Activated CD8-positive, alpha-beta memory T cell treated with anti-CD3 and anti-CD28 coated beads, Interleukin-2, amount 10 ng/mL, durations not matched to agents 7 days and 5 days (primary cell): ENCODE data around the gene ACBD4. TPM values are rescaled to one million over a fixed set of nuclear protein-coding genes. Genes with fewer than 3 reads are reported as not detected.

Experiments
- ATAC-seq: fragments of 150-1000 bp; cut with Tn5 transposase; one replicate; pipeline ENCODE4 v1.10.0; 2021; ENCODE audit warnings: moderate library complexity
- CTCF ChIA-PET: fragments of 350-600 bp; sonication (Branson Sonifier 250); formaldehyde crosslinking; loops from one replicate; lab custom pipeline; 2021; ENCODE audit warnings: antibody characterized with exemption; lab: Charles Lee
- DNase-seq: peaks from one replicate; pipeline ENCODE4 v3.0.0-alpha.2; 2020
- H3K27ac Mint-ChIP-seq: one replicate; pipeline ENCODE4 v1.8.0; 2021; ENCODE audit warnings: mild to moderate bottlenecking, mixed read lengths
- H3K27me3 Mint-ChIP-seq: one replicate; pipeline ENCODE4 v1.8.0; 2021; ENCODE audit warnings: mixed read lengths
- H3K36me3 Mint-ChIP-seq: one replicate; pipeline ENCODE4 v1.8.0; 2021; ENCODE audit warnings: mild to moderate bottlenecking, mixed read lengths
- H3K4me1 Mint-ChIP-seq: one replicate; pipeline ENCODE4 v1.8.0; 2021; ENCODE audit warnings: mixed read lengths
- H3K4me3 Mint-ChIP-seq: one replicate; pipeline ENCODE4 v1.8.0; 2021; ENCODE audit warnings: mild to moderate bottlenecking, moderate library complexity, mixed read lengths
- H3K9me3 Mint-ChIP-seq: one replicate; pipeline ENCODE4 v1.8.0; 2022; ENCODE audit warnings: low read depth, mixed read lengths
- total RNA-seq, 2 experiments: library from RNA; stranded (reverse); gene quantifications; one replicate each; pipeline ENCODE4 v1.2.3, GENCODE V29; 2021

The ACBD4 gene
- total RNA-seq, 2 experiments from 2014 or later = 14.9 to 20.6 TPM

DNA sequence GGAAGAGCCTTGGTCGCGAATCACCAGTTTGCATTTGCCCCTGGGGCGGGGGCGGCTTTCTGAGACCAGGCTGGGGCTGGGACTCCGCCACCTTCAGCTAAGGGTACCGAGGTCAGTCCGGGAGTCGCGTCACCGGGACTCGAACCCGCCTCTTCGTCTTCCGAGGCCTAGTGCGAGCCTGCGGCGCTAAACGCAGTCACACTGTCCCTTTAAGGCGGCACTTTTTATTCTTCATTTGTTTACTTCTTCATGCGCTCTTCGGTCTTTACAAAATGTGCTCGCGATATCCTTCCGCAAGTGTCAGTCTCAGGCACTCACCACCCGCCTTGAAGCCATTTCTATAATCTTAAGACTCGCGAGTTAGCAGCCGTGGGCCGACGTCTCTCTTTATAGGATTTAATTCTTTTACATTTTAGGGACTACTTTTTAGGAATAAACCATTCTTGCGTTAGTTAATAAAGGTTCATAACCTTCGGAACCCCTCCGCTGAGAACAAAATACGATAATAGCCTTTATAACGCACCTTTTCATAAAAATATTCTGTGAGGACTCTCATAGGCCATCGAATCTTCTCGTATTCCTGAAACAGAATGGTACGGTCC lies 12.2 kb downstream of the ACBD4 start:
- peak overlapping the region; percentile 100 for H3K27ac Mint-ChIP-seq
- H3K27me3 Mint-ChIP-seq = peaks cover 2% of the 10 kb centered on the region
- H3K4me1 Mint-ChIP-seq = peaks cover 46% of the 10 kb centered on the region
- peak; percentile 86 for DNase-seq
- peaks cover 12% of the 10 kb centered on the region for H3K36me3 Mint-ChIP-seq
- peak overlapping the region; percentile 99 for H3K4me3 Mint-ChIP-seq
- ATAC-seq = peak; percentile 28
- H3K9me3 Mint-ChIP-seq = no peaks in the 10 kb centered on the region
- CTCF ChIA-PET = interaction anchor here (0.6 to 24.7 kb wide), 10 partner anchors 12 to 454 kb away, joined by 3 to 583 read pairs (median 57); partner anchors contain the start of genes ACBD4, FMNL1, HEXIM2 and PLCD3

DNA sequence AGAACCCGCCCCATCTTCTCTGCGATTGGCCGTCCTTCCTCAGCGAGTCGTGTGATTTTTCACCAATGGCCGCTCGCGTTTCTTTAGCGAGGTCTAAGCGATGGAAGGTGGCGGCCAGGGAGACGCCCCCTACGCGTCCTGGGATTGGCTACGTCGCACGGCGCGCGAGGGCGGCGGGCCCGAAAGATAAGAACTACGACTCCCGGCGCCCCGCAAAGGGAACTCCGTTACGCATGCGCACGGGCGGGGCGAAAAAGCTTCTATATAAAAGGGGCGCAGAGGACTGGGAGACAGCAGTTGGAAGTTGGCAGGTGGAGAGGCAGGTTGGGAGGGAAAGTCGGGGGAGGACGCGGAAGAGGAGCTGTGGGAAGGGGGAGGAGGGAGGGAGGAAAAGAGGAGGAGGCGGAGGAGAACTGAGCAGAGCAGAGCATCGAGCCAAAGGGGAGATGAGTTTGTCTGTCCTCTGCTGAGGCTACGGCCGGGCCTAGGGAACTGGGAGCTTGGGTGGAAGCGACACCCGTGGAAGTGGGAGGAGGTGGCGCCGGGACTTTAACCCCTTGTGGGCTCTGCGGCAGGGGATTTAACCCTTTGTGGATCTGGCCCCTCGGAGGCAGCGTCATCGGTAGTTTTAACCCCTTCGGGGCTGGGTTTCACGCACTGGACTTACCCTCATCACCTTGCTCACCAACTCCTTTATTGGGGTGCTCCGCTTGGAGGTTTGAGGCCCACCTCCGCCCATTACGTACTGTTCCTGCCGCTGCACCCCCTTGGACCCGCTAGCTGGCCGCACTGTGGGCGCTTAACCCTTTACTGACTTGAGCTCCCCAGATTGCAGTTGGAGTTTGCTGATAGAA lies 12.9 kb downstream of the ACBD4 start, which contains the start of gene HEXIM1:
Gene HEXIM1 (plus strand): TSS at position 293 of the 854 bp plus-strand sequence. CDS start 716 bp downstream, outside the sequence.
- CTCF ChIA-PET = interaction anchor here (0.6 to 24.7 kb wide), 21 partner anchors 13 to 372 kb away, joined by 3 to 583 read pairs (median 6); partner anchors contain the start of genes ACBD4, FMNL1, HEXIM2 and MAP3K14
- peaks cover 2% of the 10 kb centered on the region for H3K27me3 Mint-ChIP-seq
- H3K27ac Mint-ChIP-seq = peak within 1 kb of the TSS; percentile 100
- peak within 1 kb of the TSS; percentile 99 for H3K4me3 Mint-ChIP-seq
- ATAC-seq (peak; percentile 76), DNase-seq (peak; percentile 99)
- H3K36me3 Mint-ChIP-seq = peaks cover 12% of the 10 kb centered on the region
- H3K4me1 Mint-ChIP-seq = peaks cover 43% of the 10 kb centered on the region
- no peaks in the 10 kb centered on the region for H3K9me3 Mint-ChIP-seq

GRCh38 chr17:45149037-45149668 lies 13.7 kb downstream of the ACBD4 start:
- Mint-ChIP-seq H3K36me3 (peaks cover 12% of the 10 kb centered on the region), H3K4me3 (peak overlapping the region; percentile 99), H3K9me3 (no peaks in the 10 kb centered on the region), H3K27ac (peak overlapping the region; percentile 100), H3K4me1 (peaks cover 40% of the 10 kb centered on the region), H3K27me3 (peaks cover 2% of the 10 kb centered on the region)
- CTCF ChIA-PET = interaction anchor here (0.7 to 24.7 kb wide), 25 partner anchors 13 to 373 kb away, joined by 3 to 583 read pairs (median 6); partner anchors contain the start of genes ACBD4, FMNL1, HEXIM2 and MAP3K14
- DNase-seq = peak; percentile 91
- ATAC-seq = peak; percentile 38

DNA sequence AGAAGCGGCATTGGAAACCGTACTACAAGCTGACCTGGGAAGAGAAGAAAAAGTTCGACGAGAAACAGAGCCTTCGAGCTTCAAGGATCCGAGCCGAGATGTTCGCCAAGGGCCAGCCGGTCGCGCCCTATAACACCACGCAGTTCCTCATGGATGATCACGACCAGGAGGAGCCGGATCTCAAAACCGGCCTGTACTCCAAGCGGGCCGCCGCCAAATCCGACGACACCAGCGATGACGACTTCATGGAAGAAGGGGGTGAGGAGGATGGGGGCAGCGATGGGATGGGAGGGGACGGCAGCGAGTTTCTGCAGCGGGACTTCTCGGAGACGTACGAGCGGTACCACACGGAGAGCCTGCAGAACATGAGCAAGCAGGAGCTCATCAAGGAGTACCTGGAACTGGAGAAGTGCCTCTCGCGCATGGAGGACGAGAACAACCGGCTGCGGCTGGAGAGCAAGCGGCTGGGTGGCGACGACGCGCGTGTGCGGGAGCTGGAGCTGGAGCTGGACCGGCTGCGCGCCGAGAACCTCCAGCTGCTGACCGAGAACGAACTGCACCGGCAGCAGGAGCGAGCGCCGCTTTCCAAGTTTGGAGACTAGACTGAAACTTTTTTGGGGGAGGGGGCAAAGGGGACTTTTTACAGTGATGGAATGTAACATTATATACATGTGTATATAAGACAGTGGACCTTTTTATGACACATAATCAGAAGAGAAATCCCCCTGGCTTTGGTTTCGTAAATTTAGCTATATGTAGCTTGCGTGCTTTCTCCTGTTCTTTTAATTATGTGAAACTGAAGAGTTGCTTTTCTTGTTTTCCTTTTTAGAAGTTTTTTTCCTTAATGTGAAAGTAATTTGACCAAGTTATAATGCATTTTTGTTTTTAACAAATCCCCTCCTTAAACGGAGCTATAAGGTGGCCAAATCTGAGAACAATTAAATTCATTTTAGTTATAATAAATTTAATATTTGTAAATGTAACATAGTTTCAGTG lies 14.5 kb downstream of the ACBD4 start:
- CTCF ChIA-PET = interaction anchor here (0.9 to 24.7 kb wide), 24 partner anchors 12 to 374 kb away, joined by 3 to 583 read pairs (median 6); partner anchors contain the start of genes ACBD4, FMNL1, HEXIM2 and MAP3K14
- Mint-ChIP-seq H3K9me3 (no peaks in the 10 kb centered on the region), H3K4me1 (peaks cover 38% of the 10 kb centered on the region), H3K36me3 (peaks cover 12% of the 10 kb centered on the region), H3K27me3 (peaks cover 2% of the 10 kb centered on the region), H3K4me3 (peak overlapping the region; percentile 99), H3K27ac (peak overlapping the region; percentile 100)
- ATAC-seq (peak; percentile 1), DNase-seq (peak; percentile 68)

GRCh38 chr17:45150911-45151809 lies 15.7 kb downstream of the ACBD4 start:
- ATAC-seq = no peak
- Mint-ChIP-seq H3K27me3 (peaks cover 2% of the 10 kb centered on the region), H3K4me3 (peak overlapping the region; percentile 99), H3K36me3 (peaks cover 12% of the 10 kb centered on the region), H3K27ac (peak overlapping the region; percentile 85), H3K9me3 (no peaks in the 10 kb centered on the region), H3K4me1 (peaks cover 37% of the 10 kb centered on the region)
- DNase-seq = no peak
- CTCF ChIA-PET = interaction anchor here (0.7 to 24.7 kb wide), 20 partner anchors 10 to 1736 kb away, joined by 3 to 583 read pairs (median 7); partner anchors contain the start of genes ACBD4, FMNL1, HEXIM2 and NMT1

GRCh38 chr17:45155029-45155428 lies 19.5 kb downstream of the ACBD4 start:
- H3K27me3 Mint-ChIP-seq = no peaks in the 10 kb centered on the region
- H3K9me3 Mint-ChIP-seq = no peaks in the 10 kb centered on the region
- H3K4me3 Mint-ChIP-seq = no peak overlapping the region
- H3K36me3 Mint-ChIP-seq = peaks cover 19% of the 10 kb centered on the region
- H3K27ac Mint-ChIP-seq = no peak overlapping the region
- DNase-seq = no peak
- no peak for ATAC-seq
- H3K4me1 Mint-ChIP-seq = peaks cover 44% of the 10 kb centered on the region
- CTCF ChIA-PET = interaction anchor here (0.6 to 24.7 kb wide), 6 partner anchors 9 to 381 kb away, joined by 3 to 583 read pairs (median 4); partner anchors contain the start of genes ACBD4 and PLCD3

DNA sequence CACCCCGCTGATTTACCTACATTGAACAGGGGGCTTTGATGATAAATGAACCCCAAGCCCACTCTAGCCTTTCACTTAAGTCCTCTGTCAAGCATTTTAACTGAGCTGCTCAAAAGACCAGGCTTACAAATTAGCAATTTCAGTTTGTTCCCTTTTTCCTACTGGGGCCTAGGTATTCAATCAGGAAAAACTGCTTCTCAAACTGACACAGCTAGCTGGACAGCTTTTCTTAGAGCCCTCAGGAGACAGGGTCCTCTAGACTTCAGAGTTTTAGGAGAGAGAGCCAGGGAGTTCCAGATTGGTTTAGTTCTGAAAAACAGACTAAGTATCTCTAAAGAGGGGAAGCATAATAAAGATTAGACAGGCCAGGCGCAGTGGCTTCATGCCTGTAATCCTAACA lies 20.0 kb downstream of the ACBD4 start:
- no peak overlapping the region for H3K4me3 Mint-ChIP-seq
- ATAC-seq = no peak
- no peaks in the 10 kb centered on the region for H3K27me3 Mint-ChIP-seq
- H3K27ac Mint-ChIP-seq = no peak overlapping the region
- CTCF ChIA-PET = interaction anchor here (0.6 to 24.7 kb wide), 4 partner anchors 9 to 381 kb away, joined by 3 to 583 read pairs (median 72); partner anchors contain the start of genes ACBD4 and PLCD3
- peaks cover 15% of the 10 kb centered on the region for H3K36me3 Mint-ChIP-seq
- DNase-seq = no peak
- no peaks in the 10 kb centered on the region for H3K9me3 Mint-ChIP-seq
- peaks cover 44% of the 10 kb centered on the region for H3K4me1 Mint-ChIP-seq

- peaks cover 15% of the 10 kb centered on the region for H3K36me3 Mint-ChIP-seq
- no peaks in the 10 kb centered on the region for H3K9me3 Mint-ChIP-seq
- no peak overlapping the region for H3K4me3 Mint-ChIP-seq
- no peaks in the 10 kb centered on the region for H3K27me3 Mint-ChIP-seq
- peaks cover 36% of the 10 kb centered on the region for H3K4me1 Mint-ChIP-seq
- no peak for DNase-seq
- CTCF ChIA-PET = interaction anchor here (1.8 to 24.7 kb wide), 3 partner anchors 6 to 42 kb away, joined by 7 to 583 read pairs (median 245); partner anchors contain the start of genes ACBD4, HEXIM1 and PLCD3
- H3K27ac Mint-ChIP-seq = peak overlapping the region; percentile 12
- ATAC-seq = no peak
Observed at GRCh38 chr17:45156242-45156641, 20.8 kb downstream of the ACBD4 start.

DNA sequence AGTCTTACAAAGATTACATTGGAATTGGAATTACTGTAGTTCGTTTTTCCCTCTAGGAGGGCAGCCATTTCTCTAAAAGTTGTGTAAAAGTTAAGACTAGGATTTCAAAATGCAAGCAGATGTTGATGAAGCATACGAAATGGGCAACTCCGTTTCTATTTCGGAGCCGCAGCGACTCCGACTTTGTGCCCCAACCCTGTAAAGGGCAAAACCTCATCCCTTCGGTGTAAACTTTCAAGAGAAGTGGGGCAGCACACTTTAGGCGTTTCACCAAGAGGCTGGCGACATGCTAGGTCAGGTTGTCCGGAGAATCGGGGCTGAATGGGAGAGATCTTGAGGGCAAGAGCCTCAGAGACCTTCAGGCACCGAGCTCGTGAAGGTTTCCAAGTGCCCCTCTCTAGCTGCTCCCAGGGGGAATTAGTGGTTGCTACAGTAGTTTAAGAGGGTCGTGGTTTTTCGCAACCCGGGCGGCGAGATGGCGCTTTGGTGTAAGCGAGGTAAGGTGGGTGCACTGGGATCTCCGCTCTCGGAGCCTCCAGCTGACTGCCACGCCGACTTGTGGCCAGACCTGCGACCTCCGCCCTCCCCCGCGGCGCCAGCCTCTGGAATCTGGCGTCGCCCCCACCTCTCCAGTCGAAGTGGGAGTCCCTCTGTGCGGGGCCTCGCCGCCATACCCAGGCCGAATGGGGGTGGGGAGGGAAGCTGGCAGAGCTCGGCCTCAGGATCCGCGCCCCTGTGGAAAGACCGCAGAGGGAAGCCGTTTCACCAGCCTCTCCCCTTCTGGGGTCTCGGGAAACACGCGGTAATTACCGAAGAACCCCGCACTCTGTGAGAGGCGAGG lies 25.2 kb downstream of the ACBD4 start:
- DNase-seq = peak; percentile 70
- Mint-ChIP-seq H3K9me3 (no peaks in the 10 kb centered on the region), H3K36me3 (peaks cover 15% of the 10 kb centered on the region), H3K27ac (peak overlapping the region; percentile 99), H3K4me1 (peaks cover 44% of the 10 kb centered on the region), H3K27me3 (no peaks in the 10 kb centered on the region), H3K4me3 (peak overlapping the region; percentile 98)
- peak; percentile 17 for ATAC-seq
- CTCF ChIA-PET = interaction anchor here (0.8 to 24.7 kb wide), 16 partner anchors 10 to 154 kb away, joined by 3 to 583 read pairs (median 3); partner anchors contain the start of genes ACBD4, HEXIM1 and PLCD3
